Right atrium auricular region (tissue), 2 donors: Measurements from ENCODE around the gene WDR37. TPM values are rescaled to one million over a fixed set of nuclear protein-coding genes. Genes with fewer than 3 reads are reported as not detected.

Experiments used
- DNase-seq: peaks from one replicate; pipeline ENCODE4 v3.0.0-alpha.2; 2019; ENCODE audit warnings: low spot score
- H3K27ac ChIP-seq, 2 donors: fragments of 200-600 bp; sonication (generic); 1 replicate in 1 of 2; 2 replicates in 1 of 2; pipeline ENCODE4 v1.5.1; 2016 to 2019
- H3K27me3 ChIP-seq, 2 donors: fragments of 200-600 bp; sonication (generic); one replicate each; pipeline versions ENCODE4 v1.5.1 to v1.6.0; 2017 to 2019
- H3K36me3 ChIP-seq: fragments of 200-600 bp; sonication (generic); one replicate; pipeline ENCODE4 v1.5.1; 2016
- H3K4me1 ChIP-seq, 2 donors: fragments of 200-600 bp; sonication (generic); one replicate each; pipeline versions ENCODE4 v1.5.1 to v1.6.0; 2017 to 2019
- H3K4me3 ChIP-seq, 2 donors: fragments of 200-600 bp; sonication (generic); 1 replicate in 1 of 2; 2 replicates in 1 of 2; pipeline ENCODE4 v1.5.1; 2017 to 2019; ENCODE audit warnings: mild to moderate bottlenecking in 1 of 2, moderate library complexity in 1 of 2
- H3K9me3 ChIP-seq, 2 donors: fragments of 200-600 bp; sonication (generic); one replicate each; pipeline ENCODE4 v1.5.1; 2019
- CTCF ChIP-seq, 2 donors: fragments of 200-600 bp; sonication (generic); IDR thresholded peaks; one replicate each; pipeline ENCODE4 v1.5.1; 2019; ENCODE audit warnings: antibody characterized with exemption in 2 of 2
- total RNA-seq, 2 donors: library from RNA; depleted of rRNA; stranded (reverse); fragments of >200 nt; gene quantifications; one replicate each; pipeline ENCODE4 v1.1.0, GENCODE V29; 2016

The WDR37 gene
- total RNA-seq, 2 donors from 2014 or later = 19.4 to 20.2 TPM

GRCh38 chr10:1078668-1079067 is 22.5 kb downstream of the WDR37 start:
- Histone ChIP-seq H3K36me3 (peaks cover 58% of the 10 kb centered on the region), H3K27me3 (no peaks in the 10 kb centered on the region), H3K9me3 (no peaks in the 10 kb centered on the region), H3K4me3 (no peak overlapping the region), H3K27ac (no peak overlapping the region), H3K4me1 (no peaks in the 10 kb centered on the region)
- no peak for DNase-seq
- no peak for TF ChIP-seq CTCF (IDR thresholded peaks at IDR 0.05)

GRCh38 chr10:1083581-1083980 is 27.4 kb downstream of the WDR37 start:
- peak; percentile 44 for DNase-seq
- peaks cover 85% of the 10 kb centered on the region for H3K36me3 ChIP-seq
- H3K27me3 ChIP-seq = no peaks in the 10 kb centered on the region
- H3K4me1 ChIP-seq = no peaks in the 10 kb centered on the region
- no peak overlapping the region for H3K27ac ChIP-seq
- no peaks in the 10 kb centered on the region for H3K9me3 ChIP-seq
- no peak overlapping the region for H3K4me3 ChIP-seq
- TF ChIP-seq CTCF (IDR thresholded peaks at IDR 0.05) = no peak

GRCh38 chr10:1084011-1084950 is 28.1 kb downstream of the WDR37 start:
- no peak for TF ChIP-seq CTCF (IDR thresholded peaks at IDR 0.05)
- Histone ChIP-seq H3K27ac (no peak overlapping the region), H3K9me3 (no peaks in the 10 kb centered on the region), H3K4me3 (no peak overlapping the region), H3K4me1 (no peaks in the 10 kb centered on the region), H3K36me3 (peaks cover 85% of the 10 kb centered on the region), H3K27me3 (no peaks in the 10 kb centered on the region)
- peak; percentile 30 for DNase-seq

GRCh38 chr10:1085258-1085657 is 29.1 kb downstream of the WDR37 start:
- Histone ChIP-seq H3K27me3 (no peaks in the 10 kb centered on the region), H3K4me3 (no peak overlapping the region), H3K4me1 (no peaks in the 10 kb centered on the region), H3K27ac (no peak overlapping the region), H3K36me3 (peaks cover 85% of the 10 kb centered on the region), H3K9me3 (no peaks in the 10 kb centered on the region)
- no peak for TF ChIP-seq CTCF (IDR thresholded peaks at IDR 0.05)
- DNase-seq = peak; percentile 21

GRCh38 chr10:1086787-1087186 is 30.6 kb downstream of the WDR37 start:
- H3K9me3 ChIP-seq = no peaks in the 10 kb centered on the region
- no peak overlapping the region for H3K27ac ChIP-seq
- H3K27me3 ChIP-seq = no peaks in the 10 kb centered on the region
- DNase-seq = peak; percentile 21
- no peak overlapping the region for H3K4me3 ChIP-seq
- H3K36me3 ChIP-seq = peaks cover 89% of the 10 kb centered on the region
- no peaks in the 10 kb centered on the region for H3K4me1 ChIP-seq
- no peak for TF ChIP-seq CTCF (IDR thresholded peaks at IDR 0.05)
